Spleen (tissue), 7 donors: Measurements from ENCODE around the gene DPYD.

Experiments
- CTCF ChIP-seq, 11 experiments: fragments of 200-600 bp in 7 of 11; fragments of 450-650 bp in 4 of 11; sonication (generic) in 4 of 11; IDR thresholded peaks in 8 of 11; conservative IDR thresholded peaks in 3 of 11; 1 replicate in 7 of 11; 2 replicates in 4 of 11; pipeline versions ENCODE4 v1.4.0 to v1.8.0; 2016 to 2021; ENCODE audit warnings: antibody characterized with exemption in 11 of 11, inconsistent platforms in 4 of 11, mild to moderate bottlenecking in 1 of 11
- POLR2A ChIP-seq, 3 donors: fragments of 450-650 bp; IDR thresholded peaks; one replicate each; pipeline ENCODE4 v1.5.1; 2017; ENCODE audit warnings: antibody characterized with exemption in 3 of 3, mild to moderate bottlenecking in 1 of 3
- POLR2AphosphoS5 ChIP-seq, 3 donors: sonication (generic); formaldehyde crosslinking; IDR thresholded peaks; one replicate each; pipeline ENCODE4 v1.5.1; 2017; ENCODE audit warnings: antibody characterized with exemption in 3 of 3
- donor health status: DM: no; HTN: no; CAD: no; lungs with moderate emphysema.
- donor health status: DM: no; HTN: no; CAD: no.
- donor health status: DM: no; HTN: no; CAD: no.

- TF ChIP-seq CTCF (IDR thresholded peaks at IDR 0.05 in 8 of 11, conservative IDR thresholded peaks at IDR 0.05 in 3 of 11) (no peak), POLR2A (IDR thresholded peaks at IDR 0.05) (no peak), POLR2AphosphoS5 (IDR thresholded peaks at IDR 0.05) (no peak)
Measured at GRCh38 chr1:97254731-97255463, 665.9 kb downstream of the DPYD start.
